NCI-H2196 (cell line): ENCODE data around the gene KIF26A.

Experiments
- DNase-seq: peaks from one replicate; lab custom pipeline; 2025; ENCODE audit not compliant: unreplicated experiment; lab: John Stamatoyannopoulos, UW

The KIF26A gene

GRCh38 chr14:104130974-104131651, 7.3 kb upstream of the KIF26A start:
- DNase-seq: peak; percentile 68

GRCh38 chr14:104131968-104132732, 6.2 kb upstream of the KIF26A start:
- no peak for DNase-seq

GRCh38 chr14:104132981-104133380, 5.4 kb upstream of the KIF26A start:
- DNase-seq: no peak

- no peak for DNase-seq
These were observed 4.9 kb upstream of the KIF26A start for GRCh38 chr14:104133496-104133895.

- DNase-seq: no peak
These were observed 4.1 kb upstream of the KIF26A start for GRCh38 chr14:104134061-104134965.

GRCh38 chr14:104135121-104135903, 3.1 kb upstream of the KIF26A start:
- DNase-seq: peak; percentile 20

GRCh38 chr14:104135904-104136471, 2.4 kb upstream of the KIF26A start:
- DNase-seq: no peak

GRCh38 chr14:104136472-104137296, 1.7 kb upstream of the KIF26A start:
- DNase-seq: no peak

GRCh38 chr14:104137297-104138097, 890 bp upstream of the KIF26A start:
- DNase-seq: peak; percentile 56

GRCh38 chr14:104138718-104139459, 502 bp downstream of the KIF26A start:
- no peak for DNase-seq

- no peak for DNase-seq
These were observed 1.2 kb downstream of the KIF26A start for GRCh38 chr14:104139460-104140212.

- DNase-seq: no peak
These were observed 1.8 kb downstream of the KIF26A start for GRCh38 chr14:104140213-104140462.

- DNase-seq: no peak
These were observed 2.3 kb downstream of the KIF26A start for GRCh38 chr14:104140463-104141331.

- DNase-seq: no peak
These were observed 3.3 kb downstream of the KIF26A start for GRCh38 chr14:104141621-104142091.

- no peak for DNase-seq
These were observed 4.0 kb downstream of the KIF26A start for GRCh38 chr14:104142136-104142945.
